ENCODE measurements around the gene ZBTB7C.
A peak's percentile ranks its signal among the peaks of the same experiment; 100 is the strongest.

ZBTB7C gene

GRCh38 chr18:48417985-48418384 is 8.8 kb upstream of the ZBTB7C start:
- no peak for DNase-seq

GRCh38 chr18:48413342-48413741 is 4.2 kb upstream of the ZBTB7C start:
- DNase-seq, result no peak

GRCh38 chr18:48412339-48412929 is 3.3 kb upstream of the ZBTB7C start:
- DNase-seq, result no peak

- DNase-seq, result peak; percentile 61 to 78
These were observed 1.1 kb upstream of the ZBTB7C start for GRCh38 chr18:48410095-48410920.

- peak; percentile 16 to 24 for DNase-seq
These were observed 460 bp upstream of the ZBTB7C start for GRCh38 chr18:48409591-48410094.

GRCh38 chr18:48408111-48408726 is 964 bp downstream of the ZBTB7C start:
- DNase-seq, result no peak

GRCh38 chr18:48407358-48407757 is 1.8 kb downstream of the ZBTB7C start:
- no peak for DNase-seq

GRCh38 chr18:48405978-48406377 is 3.2 kb downstream of the ZBTB7C start:
- no peak for DNase-seq

GRCh38 chr18:48404716-48405507 is 4.3 kb downstream of the ZBTB7C start:
- DNase-seq, result no peak

- no peak for DNase-seq
These were observed 6.2 kb downstream of the ZBTB7C start for GRCh38 chr18:48402953-48403352.

- DNase-seq, result no peak
These were observed 9.7 kb downstream of the ZBTB7C start for GRCh38 chr18:48399303-48400075.

GRCh38 chr18:48398074-48398473 is 11.1 kb downstream of the ZBTB7C start:
- DNase-seq, result no peak

- no peak for DNase-seq
These were observed 12.2 kb downstream of the ZBTB7C start for GRCh38 chr18:48397021-48397420.

- DNase-seq, result no peak
These were observed 12.6 kb downstream of the ZBTB7C start for GRCh38 chr18:48396561-48396960.

- DNase-seq, result no peak
These were observed 13.5 kb downstream of the ZBTB7C start for GRCh38 chr18:48395646-48396045.

- DNase-seq, result no peak
These were observed 15.0 kb downstream of the ZBTB7C start for GRCh38 chr18:48394176-48394575.

- no peak for DNase-seq
These were observed 15.4 kb downstream of the ZBTB7C start for GRCh38 chr18:48393776-48394175.

GRCh38 chr18:48393170-48393569 is 16.0 kb downstream of the ZBTB7C start:
- DNase-seq, result no peak

- DNase-seq, result no peak
These were observed 16.9 kb downstream of the ZBTB7C start for GRCh38 chr18:48392268-48392667.

- DNase-seq, result no peak
These were observed 17.3 kb downstream of the ZBTB7C start for GRCh38 chr18:48391868-48392267.

- no peak for DNase-seq
These were observed 18.5 kb downstream of the ZBTB7C start for GRCh38 chr18:48390641-48391040.

GRCh38 chr18:48388478-48388877 is 20.7 kb downstream of the ZBTB7C start:
- DNase-seq, result no peak
